ENCODE results near the gene EPRS1.

GRCh38 chr1:220067269-220068204, 21.2 kb upstream of the EPRS1 start:
- TF ChIP-seq GATA2 (IDR thresholded peaks at IDR 0.05; ENCODE audit: low read depth, low read length): no peak
- TF ChIP-seq GATA3 (IDR thresholded peaks at IDR 0.05; ENCODE audit: low read depth, low read length): no peak
